22Rv1 (cell line): ENCODE results near the gene MLXIP.
"Not testable (repeated sequence)": the region's sequence is repeated elsewhere in the genome, so short reads cannot be mapped to it uniquely, and the experiment has no call there.

Experiments used
- CTCF ChIP-seq: fragments of 450-650 bp; IDR thresholded peaks from 2 replicates; pipeline ENCODE4 v1.5.1; 2017; ENCODE audit warnings: mild to moderate bottlenecking
- ZFX ChIP-seq: fragments of 450-650 bp; IDR thresholded peaks from 2 replicates; pipeline ENCODE4 v1.6.1; 2017; ENCODE audit warnings: antibody characterized with exemption, borderline replicate concordance

GRCh38 chr12:122176473-122176872 is 97.9 kb downstream of the MLXIP start:
- TF ChIP-seq CTCF, ZFX: not testable (repeated sequence)
